OCI-LY1 (cell line): ENCODE data around the gene IBA57.

Source experiments
- CTCF ChIP-seq: fragments of 200-600 bp; sonication (generic), shearing (Covaris generic); IDR thresholded peaks from 2 replicates; pipeline ENCODE4 v1.5.1; 2017; ENCODE audit warnings: mild to moderate bottlenecking, antibody characterized with exemption, low read length, moderate library complexity, mixed read lengths
- EZH2 ChIP-seq: fragments of 200-600 bp; sonication (generic), shearing (Covaris generic); IDR thresholded peaks from 2 replicates; pipeline ENCODE4 v1.8.0; 2017; ENCODE audit warnings: borderline replicate concordance, mixed run types, mild to moderate bottlenecking, antibody characterized with exemption, low read length, moderate library complexity, mixed read lengths

GRCh38 chr1:228176024-228176395, 10.4 kb downstream of the IBA57 start:
- TF ChIP-seq CTCF (no peak), EZH2 (no peak)
